ENCODE results near the gene TPP2. TPM values are rescaled to one million over a fixed set of nuclear protein-coding genes. Genes with fewer than 3 reads are reported as not detected.
A peak's percentile ranks its signal among the peaks of the same experiment; 100 is the strongest.

The TPP2 gene
- total RNA-seq, 6 experiments from 2014 or later = 18.4 to 35.3 (median 28.4) TPM

DNA sequence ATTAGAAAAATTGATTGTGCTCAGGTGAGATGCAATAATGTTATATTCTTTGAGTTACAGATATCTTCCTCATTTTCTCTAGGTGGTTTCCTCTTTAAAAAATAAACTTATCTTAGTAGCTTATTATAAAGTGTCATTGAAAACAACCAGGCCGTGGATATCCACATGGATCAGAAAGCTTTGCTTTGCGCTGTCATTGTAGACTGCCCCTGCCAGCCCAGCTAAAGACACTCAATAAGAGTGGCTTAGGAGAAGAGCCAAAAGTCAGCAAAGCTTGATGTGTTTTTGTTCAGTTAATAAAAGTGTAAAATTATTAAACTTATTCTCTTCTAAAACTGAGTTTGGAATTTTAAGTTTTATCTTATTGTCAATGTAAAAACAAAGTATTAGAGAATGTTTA is 34.4 kb downstream of the TPP2 start:
- Histone ChIP-seq H3K36me3 (peaks cover 0 to 85% (median 28%) of the 10 kb centered on the region in 4 donors), H3K27ac (no peak overlapping the region), H3K4me1 (peaks cover 0 to 11% (median 3%) of the 10 kb centered on the region in 4 donors), H3K27me3 (no peaks in the 10 kb centered on the region), H3K4me3 (no peak overlapping the region), H3K9me3 (no peaks in the 10 kb centered on the region)
- ATAC-seq (no peak), DNase-seq (no peak)
- 96% methylated on average over 2 of the region's 2 CpGs for WGBS (ENCODE audit: insufficient coverage, low coverage, low lambda C conversion rate, missing lambda C conversion rate)
- intact Hi-C loops (cut with DNase I) = no loop called here
- no peak for TF ChIP-seq POLR2A (IDR thresholded peaks at IDR 0.05)
- TF ChIP-seq CTCF (IDR thresholded peaks at IDR 0.05) = no peak

DNA sequence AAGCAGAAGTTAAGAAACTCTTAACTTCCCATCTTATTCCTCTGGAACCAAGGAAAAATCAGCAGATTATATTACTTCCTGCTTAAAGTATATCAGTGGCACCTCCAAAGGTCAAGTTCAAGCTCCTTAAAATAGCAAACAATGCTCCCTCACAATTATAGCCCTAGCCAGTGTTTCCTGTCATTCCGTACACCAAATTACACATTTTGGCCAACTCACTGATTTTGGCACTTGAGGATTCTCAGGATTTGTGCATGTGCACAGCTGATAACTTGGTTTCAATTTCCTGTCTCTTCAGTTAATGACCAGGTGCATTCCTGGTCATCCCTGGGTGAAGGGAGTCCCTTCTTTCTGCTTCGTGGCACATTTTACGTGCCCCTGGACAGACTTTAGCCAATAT is 42.0 kb downstream of the TPP2 start:
- no peaks in the 10 kb centered on the region for H3K9me3 ChIP-seq
- H3K4me1 ChIP-seq = peaks cover 0 to 9% (median 0%) of the 10 kb centered on the region in 4 donors
- H3K4me3 ChIP-seq = no peak overlapping the region
- 68% methylated on average over 3 of the region's 3 CpGs for WGBS (ENCODE audit: insufficient coverage, low coverage, low lambda C conversion rate, missing lambda C conversion rate)
- no peak for TF ChIP-seq POLR2A (IDR thresholded peaks at IDR 0.05)
- TF ChIP-seq CTCF (IDR thresholded peaks at IDR 0.05) = no peak
- H3K27ac ChIP-seq = no peak overlapping the region
- ATAC-seq (no peak), DNase-seq (no peak)
- H3K27me3 ChIP-seq = no peaks in the 10 kb centered on the region
- peaks cover 0 to 77% (median 30%) of the 10 kb centered on the region in 4 donors for H3K36me3 ChIP-seq
- intact Hi-C loops (cut with DNase I) = no loop called here

GRCh38 chr13:102642029-102642428 is 45.2 kb downstream of the TPP2 start:
- Histone ChIP-seq H3K27me3 (no peaks in the 10 kb centered on the region), H3K36me3 (peaks cover 0 to 77% (median 35%) of the 10 kb centered on the region in 4 donors), H3K27ac (no peak overlapping the region), H3K4me1 (peaks cover 0 to 9% (median 0%) of the 10 kb centered on the region in 4 donors), H3K9me3 (no peaks in the 10 kb centered on the region), H3K4me3 (no peak overlapping the region)
- WGBS (ENCODE audit: insufficient coverage, low coverage, low lambda C conversion rate, missing lambda C conversion rate) = 56% methylated on average over 4 of the region's 4 CpGs
- intact Hi-C loops (cut with DNase I) = no loop called here
- DNase-seq (no peak), ATAC-seq (peak in 1 of 4 donors; percentile 28)
- no peak for TF ChIP-seq CTCF (IDR thresholded peaks at IDR 0.05)
- no peak for TF ChIP-seq POLR2A (IDR thresholded peaks at IDR 0.05)

DNA sequence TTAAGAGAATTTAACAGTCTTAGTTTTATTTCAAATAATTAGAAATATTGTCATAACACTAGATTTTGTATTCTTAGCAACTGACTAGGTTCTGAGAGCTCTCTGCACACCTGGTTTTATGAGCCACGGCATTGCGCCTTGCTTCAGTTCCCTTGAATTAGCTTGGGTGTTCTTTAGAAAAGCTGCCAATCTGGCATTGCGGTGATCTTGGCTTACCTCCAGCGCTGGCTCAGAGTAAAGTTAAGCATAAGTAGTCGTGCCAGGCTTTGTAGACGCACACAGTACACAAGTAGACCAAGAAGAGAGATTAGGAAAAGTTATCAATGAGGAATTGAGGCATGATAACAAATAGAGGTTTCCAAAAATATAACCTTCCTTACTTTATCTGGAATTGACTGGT is 45.7 kb downstream of the TPP2 start:
- Histone ChIP-seq H3K9me3 (no peaks in the 10 kb centered on the region), H3K27ac (no peak overlapping the region), H3K27me3 (no peaks in the 10 kb centered on the region), H3K4me1 (peaks cover 0 to 9% (median 0%) of the 10 kb centered on the region in 4 donors), H3K36me3 (peaks cover 0 to 77% (median 32%) of the 10 kb centered on the region in 4 donors), H3K4me3 (no peak overlapping the region)
- DNase-seq (peak; percentile 67 to 87 (median 80)), ATAC-seq (peak; percentile 87 to 96 (median 90))
- intact Hi-C loops (cut with DNase I) = no loop called here
- TF ChIP-seq POLR2A (IDR thresholded peaks at IDR 0.05) (no peak), CTCF (IDR thresholded peaks at IDR 0.05) (no peak)
- 20% methylated on average over 6 of the region's 6 CpGs for WGBS (ENCODE audit: insufficient coverage, low coverage, low lambda C conversion rate, missing lambda C conversion rate)

DNA sequence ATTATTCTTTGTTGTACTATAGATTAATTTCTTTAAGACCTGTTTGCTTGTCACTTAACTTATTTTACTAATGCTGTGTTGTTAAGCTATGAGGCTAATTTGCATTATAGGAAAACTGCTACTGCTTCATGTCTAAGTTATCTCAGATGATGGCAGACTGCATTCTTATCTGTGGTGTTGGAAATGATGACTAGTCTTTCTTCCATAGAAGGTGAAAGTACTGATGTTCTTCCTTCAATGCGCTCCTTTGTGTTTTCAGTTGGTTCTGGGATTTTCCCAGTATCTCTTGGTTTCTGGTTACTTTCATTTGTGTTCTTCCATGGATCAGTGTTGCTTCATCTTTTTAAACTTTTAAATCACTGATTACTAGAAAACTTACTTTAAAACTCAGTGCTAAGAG is 46.9 kb downstream of the TPP2 start:
- WGBS (ENCODE audit: insufficient coverage, low coverage, low lambda C conversion rate, missing lambda C conversion rate) = 91% methylated on average over 1 of the region's 1 CpG
- Histone ChIP-seq H3K4me1 (peaks cover 0 to 9% (median 0%) of the 10 kb centered on the region in 4 donors), H3K9me3 (no peaks in the 10 kb centered on the region), H3K36me3 (peaks cover 0 to 73% (median 27%) of the 10 kb centered on the region in 4 donors), H3K27me3 (no peaks in the 10 kb centered on the region), H3K27ac (no peak overlapping the region), H3K4me3 (no peak overlapping the region)
- intact Hi-C loops (cut with DNase I) = no loop called here
- DNase-seq (no peak), ATAC-seq (no peak)
- TF ChIP-seq CTCF (IDR thresholded peaks at IDR 0.05) (no peak), POLR2A (IDR thresholded peaks at IDR 0.05) (no peak)

All from right lobe of liver (tissue), 6 donors.